ENCODE data around the gene ZBTB8A.
"Not testable (repeated sequence)": the region's sequence is repeated elsewhere in the genome, so short reads cannot be mapped to it uniquely, and the experiment has no call there.

The ZBTB8A gene

GRCh38 chr1:32538887-32539583 lies at the start of gene ZBTB8A:
TSS of gene ZBTB8A (plus strand) at chr1:32539427. CDS start at chr1:32592932, 53,505 bp downstream.
- in situ Hi-C loops (cut with MboI; ENCODE audit: low sequenced_read_pairs): no loop called here

- in situ Hi-C loops (cut with MboI; ENCODE audit: low sequenced_read_pairs): no loop called here
Measured at GRCh38 chr1:32489774-32490454, 49.3 kb upstream of the ZBTB8A start.

GRCh38 chr1:32491386-32491785 lies 47.8 kb upstream of the ZBTB8A start:
- in situ Hi-C loops (cut with MboI; ENCODE audit: low sequenced_read_pairs): no loop called here

GRCh38 chr1:32494196-32494595 lies 45.0 kb upstream of the ZBTB8A start:
- in situ Hi-C loops (cut with MboI; ENCODE audit: low sequenced_read_pairs): no loop called here

DNA sequence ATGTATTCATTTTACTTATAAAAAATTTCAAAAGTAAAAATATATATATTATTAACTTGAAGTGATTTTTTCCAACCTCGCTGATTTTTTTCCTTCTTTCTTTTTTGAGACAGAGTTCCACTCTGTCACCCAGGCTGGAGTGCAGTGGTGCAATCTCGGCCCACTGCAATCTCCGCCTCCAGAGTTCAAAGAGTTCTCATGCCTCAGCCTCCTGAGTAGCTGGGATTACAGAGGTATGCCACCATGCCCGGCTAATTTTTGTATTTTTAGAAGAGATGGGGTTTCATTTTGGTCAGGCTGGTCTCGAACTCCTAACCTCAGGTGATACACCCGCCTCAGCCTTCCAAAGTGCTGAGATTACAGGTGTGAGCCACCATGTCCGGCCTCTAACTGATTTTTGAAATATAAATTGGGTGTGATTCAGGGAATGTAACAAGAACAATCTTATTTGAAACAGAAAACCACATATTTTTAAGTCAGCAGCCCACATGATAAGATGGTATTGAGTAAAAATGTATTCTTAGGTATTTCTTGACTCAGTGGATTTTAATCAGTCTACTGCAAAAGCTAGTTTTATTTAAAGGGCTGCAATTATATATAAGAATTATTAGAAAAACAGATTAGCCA lies 44.4 kb upstream of the ZBTB8A start:
- in situ Hi-C loops (cut with MboI; ENCODE audit: low sequenced_read_pairs): no loop called here

GRCh38 chr1:32496127-32496526 lies 43.1 kb upstream of the ZBTB8A start:
- in situ Hi-C loops (cut with MboI; ENCODE audit: low sequenced_read_pairs): no loop called here

DNA sequence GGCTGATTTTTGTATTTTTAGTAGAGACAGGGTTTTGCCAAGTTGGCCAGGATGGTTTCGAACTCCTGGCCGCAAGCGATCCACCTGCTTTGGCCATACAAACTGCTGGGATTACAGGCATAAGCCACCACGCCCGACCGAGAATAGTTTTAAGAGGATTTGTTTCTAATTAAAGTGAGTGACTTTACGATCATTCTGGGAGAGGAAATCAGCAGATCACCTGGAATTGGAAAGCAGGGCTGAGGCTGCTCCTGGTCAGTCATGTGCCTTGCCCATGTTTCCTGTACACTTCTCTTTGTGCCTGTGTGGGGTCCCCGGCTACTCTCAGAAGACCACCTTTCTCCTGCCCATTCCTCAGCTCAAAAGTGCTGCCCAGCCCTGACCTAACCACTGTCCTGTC lies 40.5 kb upstream of the ZBTB8A start:
- in situ Hi-C loops (cut with MboI; ENCODE audit: low sequenced_read_pairs): no loop called here

DNA sequence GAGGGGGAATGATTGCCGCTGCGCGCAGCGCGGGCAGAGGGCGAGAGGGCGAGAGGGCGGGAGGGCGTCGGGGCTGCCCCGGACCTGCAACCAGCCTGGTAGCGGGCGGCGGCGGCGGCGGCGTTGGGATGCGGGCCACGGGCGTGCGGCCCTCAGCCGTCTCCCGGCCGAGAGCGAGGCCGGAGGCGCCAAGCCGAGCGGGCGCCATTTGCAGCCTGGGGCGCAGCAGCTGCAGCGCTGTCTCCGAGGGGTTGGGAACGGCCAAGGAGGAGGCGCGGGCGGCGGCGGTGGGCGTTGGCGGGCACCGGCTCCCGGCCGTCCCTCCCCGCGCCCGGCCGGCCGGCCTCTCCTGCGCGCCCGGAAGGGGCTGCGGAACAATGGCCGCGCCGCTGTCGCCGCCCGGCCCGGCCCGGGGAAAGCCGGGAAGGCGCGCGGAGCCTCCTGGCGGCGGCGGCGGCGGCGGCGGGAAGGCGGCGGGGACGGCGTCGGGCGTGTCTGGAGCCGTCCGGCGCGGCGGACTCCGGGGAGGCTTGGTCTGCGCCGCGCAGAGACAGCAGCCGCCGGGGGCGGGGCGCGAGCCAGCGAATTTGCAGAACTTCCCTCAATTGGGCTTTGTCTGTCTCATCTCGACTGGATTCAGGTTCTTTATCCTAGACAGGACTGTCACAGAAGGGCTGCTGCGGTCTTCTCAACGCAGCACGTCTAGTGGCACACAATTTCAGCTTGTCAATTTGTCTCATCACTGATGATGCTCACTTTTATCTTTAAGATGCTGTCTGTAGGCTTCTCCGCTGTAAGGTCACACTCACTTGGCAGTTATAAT lies 38.6 kb upstream of the ZBTB8A start:
- in situ Hi-C loops (cut with MboI; ENCODE audit: low sequenced_read_pairs): no loop called here

GRCh38 chr1:32501865-32502264 lies 37.4 kb upstream of the ZBTB8A start:
- in situ Hi-C loops (cut with MboI; ENCODE audit: low sequenced_read_pairs): no loop called here

GRCh38 chr1:32503153-32503552 lies 36.1 kb upstream of the ZBTB8A start:
- in situ Hi-C loops (cut with MboI; ENCODE audit: low sequenced_read_pairs): no loop called here

- in situ Hi-C loops (cut with MboI; ENCODE audit: low sequenced_read_pairs): no loop called here
Measured at GRCh38 chr1:32507021-32507420, 32.2 kb upstream of the ZBTB8A start.

DNA sequence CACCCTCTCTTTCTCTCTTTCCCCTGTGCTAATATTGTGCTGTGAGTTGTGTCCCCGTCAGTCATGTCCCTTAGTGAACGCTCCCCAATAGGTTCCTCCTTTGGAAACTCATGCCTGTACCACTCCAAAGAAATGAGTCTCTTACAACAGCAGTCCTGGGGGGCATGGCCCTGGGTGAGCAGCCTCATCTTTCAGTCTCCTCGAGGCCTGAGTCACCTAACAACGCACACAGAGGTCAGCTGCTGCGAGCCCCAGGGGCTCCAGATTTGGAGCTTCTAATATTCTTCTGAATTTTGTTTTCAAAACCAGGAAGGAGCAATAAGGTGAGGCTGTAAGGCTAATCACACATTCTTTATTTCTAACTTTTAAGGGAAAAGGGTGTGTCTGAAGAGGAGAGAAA lies 30.5 kb upstream of the ZBTB8A start:
- in situ Hi-C loops (cut with MboI; ENCODE audit: low sequenced_read_pairs): no loop called here

DNA sequence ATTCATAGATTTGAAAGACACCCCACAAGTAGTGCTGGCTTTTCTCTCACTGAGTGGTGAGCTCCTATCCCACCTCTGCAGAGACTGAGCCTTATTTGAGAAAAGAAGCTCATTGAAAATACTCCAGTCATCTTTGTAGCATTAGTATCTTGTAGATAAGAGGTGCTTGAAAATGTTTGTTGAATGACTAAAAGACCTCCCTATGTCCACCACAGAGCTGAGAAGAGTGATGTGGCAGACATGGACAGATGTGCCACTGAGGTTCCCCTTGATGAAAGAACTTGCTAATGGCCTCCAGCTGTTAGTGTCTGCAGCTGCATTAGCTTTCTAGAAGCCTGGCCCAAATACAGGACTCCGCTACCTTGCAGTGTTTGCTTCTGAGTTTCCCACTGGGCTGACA lies 29.3 kb upstream of the ZBTB8A start:
- in situ Hi-C loops (cut with MboI; ENCODE audit: low sequenced_read_pairs): no loop called here

GRCh38 chr1:32516402-32516801 lies 22.8 kb upstream of the ZBTB8A start:
- in situ Hi-C loops (cut with MboI; ENCODE audit: low sequenced_read_pairs): no loop called here

- in situ Hi-C loops (cut with MboI; ENCODE audit: low sequenced_read_pairs): no loop called here
Measured at GRCh38 chr1:32518976-32519375, 20.3 kb upstream of the ZBTB8A start.

DNA sequence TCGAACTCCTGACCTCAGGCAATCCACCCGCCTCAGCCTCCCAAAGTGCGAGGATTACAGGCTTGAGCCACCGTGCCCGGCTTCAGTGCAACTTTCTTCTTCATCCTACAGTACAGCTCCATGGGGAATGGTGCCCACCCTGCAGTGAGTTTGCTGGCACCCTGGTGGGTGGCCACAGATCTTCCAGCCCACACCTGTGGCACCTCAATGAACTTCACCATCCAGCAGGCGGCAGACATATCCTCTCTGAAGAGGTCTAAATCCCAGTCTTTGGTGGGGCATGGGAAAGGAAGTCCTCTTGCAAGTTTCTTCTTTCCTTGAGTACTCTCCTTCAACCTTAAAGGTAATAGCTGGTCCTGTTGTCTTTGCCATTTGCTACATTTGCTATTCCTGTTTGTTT lies 18.1 kb upstream of the ZBTB8A start:
- in situ Hi-C loops (cut with MboI; ENCODE audit: low sequenced_read_pairs): no loop called here

DNA sequence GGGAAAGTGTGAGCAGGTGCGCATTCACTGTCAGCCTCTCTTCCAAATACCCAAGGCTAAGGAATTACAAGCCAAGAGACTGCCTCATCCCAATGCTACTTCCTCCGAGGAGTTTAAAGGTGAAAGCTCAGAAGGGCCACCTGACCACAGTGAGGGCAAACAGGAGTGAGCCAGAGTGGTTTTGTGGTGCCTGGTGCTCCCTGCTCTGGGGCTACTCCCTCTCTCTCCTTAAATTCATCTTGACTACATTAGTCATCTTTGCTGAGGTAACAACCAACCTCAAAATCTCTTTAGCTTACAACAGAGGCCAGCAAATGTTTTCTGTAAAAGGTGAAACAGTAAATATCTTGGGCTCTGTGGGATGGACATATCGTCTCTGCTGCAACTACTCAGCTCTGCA lies 14.2 kb upstream of the ZBTB8A start:
- in situ Hi-C loops (cut with MboI; ENCODE audit: low sequenced_read_pairs): no loop called here

DNA sequence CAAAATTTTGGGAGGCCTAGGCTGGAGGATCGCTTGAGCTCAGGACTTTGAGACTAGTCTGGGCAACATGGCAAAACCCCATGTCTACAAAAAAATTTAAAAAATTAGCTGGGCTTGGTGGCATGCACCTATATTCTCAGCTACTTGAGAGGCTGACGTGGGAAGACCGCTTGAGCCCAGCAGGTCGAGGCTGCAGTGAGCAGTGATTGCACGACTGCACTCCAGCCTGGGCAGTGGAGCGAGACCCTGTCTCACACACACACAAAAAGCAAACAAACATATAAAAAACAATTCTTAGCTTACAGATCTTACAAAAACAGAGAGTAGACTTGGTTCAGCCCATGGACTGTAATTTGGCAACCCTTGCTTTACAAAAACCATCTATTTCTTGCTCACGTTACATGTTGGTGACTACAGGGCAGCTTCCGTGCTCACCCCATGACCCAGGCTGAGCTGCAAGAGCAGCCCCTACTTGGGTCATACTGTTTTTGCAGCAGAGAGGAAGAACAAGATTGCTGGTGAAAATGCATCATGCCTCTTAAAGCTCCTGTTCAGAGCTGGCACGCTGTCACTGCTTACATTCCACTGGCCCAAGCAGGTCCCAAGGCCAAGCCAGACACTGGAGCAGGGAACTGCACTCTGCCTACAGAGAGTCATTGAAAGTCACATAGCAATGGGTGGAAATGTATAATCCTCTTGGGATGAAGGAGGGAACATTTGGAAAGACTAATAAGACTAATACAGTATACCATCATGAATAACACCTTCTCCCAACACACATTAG lies 13.4 kb upstream of the ZBTB8A start:
- in situ Hi-C loops (cut with MboI; ENCODE audit: low sequenced_read_pairs): no loop called here

GRCh38 chr1:32528550-32528949 lies 10.7 kb upstream of the ZBTB8A start:
- in situ Hi-C loops (cut with MboI; ENCODE audit: low sequenced_read_pairs): not testable (repeated sequence)

DNA sequence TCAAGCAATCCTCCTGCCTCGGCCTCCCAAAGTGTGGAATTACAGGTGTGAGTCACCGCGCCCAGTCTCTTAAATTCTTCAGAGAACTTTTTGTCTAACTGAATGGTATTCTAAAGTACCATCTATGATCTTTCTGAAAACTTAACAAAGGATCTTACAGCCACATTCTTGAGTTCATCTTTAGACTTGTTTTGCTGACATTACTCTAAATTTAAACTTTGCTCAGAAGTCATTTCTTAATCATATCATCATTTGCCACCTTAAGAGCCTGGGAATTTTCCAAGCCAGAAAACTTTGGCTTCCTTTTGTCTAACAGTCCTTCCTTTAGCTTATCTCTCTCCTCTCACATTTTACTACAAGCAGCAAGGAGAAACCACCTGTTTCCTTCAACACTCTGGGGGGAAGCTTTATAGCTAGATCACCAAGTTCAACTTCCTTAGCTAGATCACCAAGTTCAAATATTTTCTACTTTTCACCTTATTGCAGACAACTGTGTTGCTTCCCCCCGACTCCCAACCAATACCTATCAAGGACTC lies 5.4 kb upstream of the ZBTB8A start:
- in situ Hi-C loops (cut with MboI; ENCODE audit: low sequenced_read_pairs): no loop called here

Measured in HL-60/S4 treated with phorbol 12-myristate 13-acetate at 8.2 ng/mL for 4 days and 3 days (cell line).